ENCODE results near the gene GGA1. TPM values are rescaled to one million over a fixed set of nuclear protein-coding genes. Genes with fewer than 3 reads are reported as not detected.

Gene GGA1
- total and polyA plus RNA-seq, 2 donors (not counting 1 experiment from before 2014, with no cell fraction given), result 18.0 to 27.9 TPM

DNA sequence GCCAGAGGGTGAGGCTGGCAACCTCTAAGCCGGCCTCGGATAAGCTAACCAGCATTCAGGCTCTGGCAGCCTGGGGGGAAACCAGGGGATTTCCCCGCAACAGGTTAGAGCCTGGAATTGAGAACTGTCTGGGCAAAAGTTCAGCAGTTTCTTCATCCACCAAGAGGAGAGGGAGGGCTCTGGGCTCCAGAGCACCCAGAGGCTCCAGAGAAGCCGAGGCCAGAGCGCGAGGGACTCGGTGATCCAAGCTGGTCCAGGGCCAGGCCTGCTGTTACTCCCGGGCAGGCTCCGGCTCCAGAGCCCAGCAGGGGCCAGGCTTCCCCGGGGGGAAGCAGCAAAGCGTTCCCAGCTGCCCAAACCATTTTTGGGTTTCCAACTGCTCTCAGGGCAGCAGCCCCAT, 17.5 kb downstream of the GGA1 start:
- no peak overlapping the region for H3K9ac ChIP-seq (ENCODE audit: insufficient read depth, low read length)
- peak in 1 of 2 donors; percentile 59 for DNase-seq (ENCODE audit: low read depth in 2 of 2)
- H3K27me3 ChIP-seq (ENCODE audit: control insufficient read depth, insufficient read depth, low read length), result no peaks in the 10 kb centered on the region
- no peak overlapping the region for H3K4me3 ChIP-seq (replicated peaks in 1 of 4; ENCODE audit: control extremely low read depth in 1 of 4, insufficient read depth in 1 of 4, low read depth in 3 of 4, low read length in 4 of 4)
- H2AFZ ChIP-seq (ENCODE audit: low read length), result no peak overlapping the region
- peaks cover 21% of the 10 kb centered on the region for H3K36me3 ChIP-seq (ENCODE audit: control insufficient read depth, insufficient read depth, low read length)
- TF ChIP-seq EZH2 (IDR thresholded peaks at IDR 0.05; ENCODE audit: low read length, missing control alignments), result no peak
- TF ChIP-seq, protein P1, sequence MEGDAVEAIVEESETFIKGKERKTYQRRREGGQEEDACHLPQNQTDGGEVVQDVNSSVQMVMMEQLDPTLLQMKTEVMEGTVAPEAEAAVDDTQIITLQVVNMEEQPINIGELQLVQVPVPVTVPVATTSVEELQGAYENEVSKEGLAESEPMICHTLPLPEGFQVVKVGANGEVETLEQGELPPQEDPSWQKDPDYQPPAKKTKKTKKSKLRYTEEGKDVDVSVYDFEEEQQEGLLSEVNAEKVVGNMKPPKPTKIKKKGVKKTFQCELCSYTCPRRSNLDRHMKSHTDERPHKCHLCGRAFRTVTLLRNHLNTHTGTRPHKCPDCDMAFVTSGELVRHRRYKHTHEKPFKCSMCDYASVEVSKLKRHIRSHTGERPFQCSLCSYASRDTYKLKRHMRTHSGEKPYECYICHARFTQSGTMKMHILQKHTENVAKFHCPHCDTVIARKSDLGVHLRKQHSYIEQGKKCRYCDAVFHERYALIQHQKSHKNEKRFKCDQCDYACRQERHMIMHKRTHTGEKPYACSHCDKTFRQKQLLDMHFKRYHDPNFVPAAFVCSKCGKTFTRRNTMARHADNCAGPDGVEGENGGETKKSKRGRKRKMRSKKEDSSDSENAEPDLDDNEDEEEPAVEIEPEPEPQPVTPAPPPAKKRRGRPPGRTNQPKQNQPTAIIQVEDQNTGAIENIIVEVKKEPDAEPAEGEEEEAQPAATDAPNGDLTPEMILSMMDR (conservative IDR thresholded peaks at IDR 0.05 in 1 of 2, IDR thresholded peaks at IDR 0.05 in 1 of 2; ENCODE audit: low read depth in 1 of 2, low read length in 2 of 2), result no peak
- no peak overlapping the region for H3K27ac ChIP-seq (ENCODE audit: insufficient read depth, low read length)
- no peaks in the 10 kb centered on the region for H4K20me1 ChIP-seq (ENCODE audit: control insufficient read depth, extremely low read depth, insufficient read depth, low read length)
- H3K4me1 ChIP-seq (ENCODE audit: control insufficient read depth, extremely low read depth, insufficient read depth, low read length), result no peaks in the 10 kb centered on the region
- H3K79me2 ChIP-seq (ENCODE audit: control insufficient read depth, insufficient read depth, low read length), result no peaks in the 10 kb centered on the region
- H3K9me3 ChIP-seq (ENCODE audit: control insufficient read depth, insufficient read depth, low read depth, low read length), result no peaks in the 10 kb centered on the region
- no peak overlapping the region for H3K4me2 ChIP-seq (ENCODE audit: extremely low read depth, insufficient read depth, low read length)

DNA sequence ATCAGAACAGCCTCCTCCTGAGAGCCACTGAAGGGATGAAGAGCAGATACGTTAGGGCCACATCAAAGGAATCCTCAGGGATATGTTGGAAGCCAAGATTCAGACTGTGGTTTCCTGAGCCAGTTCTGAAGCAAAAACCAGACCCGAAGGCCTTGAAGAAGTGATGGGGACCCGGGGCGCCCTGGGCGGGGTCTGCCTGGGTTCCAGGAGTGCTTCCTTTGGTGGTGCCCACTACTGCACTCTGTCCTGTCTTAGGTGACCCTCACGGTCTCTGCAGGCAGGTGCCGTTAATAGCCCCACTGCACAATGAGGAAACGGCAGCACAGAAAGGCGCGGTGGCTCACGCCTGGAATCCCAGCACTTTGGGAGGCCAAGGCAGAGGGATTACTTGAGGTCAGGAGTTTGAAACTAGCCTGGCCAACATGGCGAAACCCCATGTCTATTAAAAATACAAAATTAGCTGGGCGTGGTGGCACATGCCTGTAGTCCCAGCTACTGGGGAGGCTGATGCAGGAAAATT, 18.0 kb downstream of the GGA1 start:
- no peaks in the 10 kb centered on the region for H3K9me3 ChIP-seq (ENCODE audit: control insufficient read depth, insufficient read depth, low read depth, low read length)
- H3K79me2 ChIP-seq (ENCODE audit: control insufficient read depth, insufficient read depth, low read length), result no peaks in the 10 kb centered on the region
- no peak overlapping the region for H3K27ac ChIP-seq (ENCODE audit: insufficient read depth, low read length)
- peaks cover 20% of the 10 kb centered on the region for H3K36me3 ChIP-seq (ENCODE audit: control insufficient read depth, insufficient read depth, low read length)
- H4K20me1 ChIP-seq (ENCODE audit: control insufficient read depth, extremely low read depth, insufficient read depth, low read length), result no peaks in the 10 kb centered on the region
- DNase-seq (ENCODE audit: low read depth in 2 of 2), result no peak
- no peak overlapping the region for H3K4me2 ChIP-seq (ENCODE audit: extremely low read depth, insufficient read depth, low read length)
- no peak overlapping the region for H3K9ac ChIP-seq (ENCODE audit: insufficient read depth, low read length)
- no peaks in the 10 kb centered on the region for H3K27me3 ChIP-seq (ENCODE audit: control insufficient read depth, insufficient read depth, low read length)
- no peak overlapping the region for H3K4me3 ChIP-seq (replicated peaks in 1 of 4; ENCODE audit: control extremely low read depth in 1 of 4, insufficient read depth in 1 of 4, low read depth in 3 of 4, low read length in 4 of 4)
- no peak overlapping the region for H2AFZ ChIP-seq (ENCODE audit: low read length)
- H3K4me1 ChIP-seq (ENCODE audit: control insufficient read depth, extremely low read depth, insufficient read depth, low read length), result no peaks in the 10 kb centered on the region
- TF ChIP-seq, protein P1 (conservative IDR thresholded peaks at IDR 0.05 in 1 of 2, IDR thresholded peaks at IDR 0.05 in 1 of 2; ENCODE audit: low read depth in 1 of 2, low read length in 2 of 2), result no peak
- no peak for TF ChIP-seq EZH2 (IDR thresholded peaks at IDR 0.05; ENCODE audit: low read length, missing control alignments)

DNA sequence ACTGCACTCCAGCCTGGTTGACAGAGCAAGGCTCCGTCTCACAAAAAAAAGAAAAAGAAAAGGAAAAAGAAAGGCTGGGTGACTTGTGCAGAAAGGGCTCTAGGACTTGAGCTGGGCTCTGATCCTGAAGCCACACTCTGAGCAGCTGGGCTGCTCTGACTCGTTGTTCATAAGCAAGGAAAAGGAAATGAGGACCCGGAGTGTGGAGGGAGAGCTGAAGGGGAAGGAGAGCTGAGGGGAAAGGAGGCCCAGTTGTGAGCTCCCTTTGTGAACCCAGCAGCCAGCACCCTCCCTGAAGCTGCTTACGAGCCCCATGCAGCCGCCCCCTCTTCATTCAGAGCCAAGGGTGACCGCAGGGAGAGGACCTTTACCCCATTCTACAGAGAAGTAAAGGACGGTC, 18.5 kb downstream of the GGA1 start:
- Histone ChIP-seq H3K4me3 (replicated peaks in 1 of 4; ENCODE audit: control extremely low read depth in 1 of 4, insufficient read depth in 1 of 4, low read depth in 3 of 4, low read length in 4 of 4) (no peak overlapping the region), H3K27me3 (ENCODE audit: control insufficient read depth, insufficient read depth, low read length) (no peaks in the 10 kb centered on the region), H3K79me2 (ENCODE audit: control insufficient read depth, insufficient read depth, low read length) (no peaks in the 10 kb centered on the region), H3K4me2 (ENCODE audit: extremely low read depth, insufficient read depth, low read length) (no peak overlapping the region), H3K9ac (ENCODE audit: insufficient read depth, low read length) (no peak overlapping the region), H2AFZ (ENCODE audit: low read length) (no peak overlapping the region), H3K9me3 (ENCODE audit: control insufficient read depth, insufficient read depth, low read depth, low read length) (no peaks in the 10 kb centered on the region), H3K36me3 (ENCODE audit: control insufficient read depth, insufficient read depth, low read length) (peaks cover 19% of the 10 kb centered on the region), H3K4me1 (ENCODE audit: control insufficient read depth, extremely low read depth, insufficient read depth, low read length) (no peaks in the 10 kb centered on the region), H3K27ac (ENCODE audit: insufficient read depth, low read length) (no peak overlapping the region), H4K20me1 (ENCODE audit: control insufficient read depth, extremely low read depth, insufficient read depth, low read length) (no peaks in the 10 kb centered on the region)
- DNase-seq (ENCODE audit: low read depth in 2 of 2), result no peak
- TF ChIP-seq, protein P1 (conservative IDR thresholded peaks at IDR 0.05 in 1 of 2, IDR thresholded peaks at IDR 0.05 in 1 of 2; ENCODE audit: low read depth in 1 of 2, low read length in 2 of 2), result no peak
- no peak for TF ChIP-seq EZH2 (IDR thresholded peaks at IDR 0.05; ENCODE audit: low read length, missing control alignments)
